SK-N-SH (cell line): ENCODE data around the gene SLC2A1. TPM values are rescaled to one million over a fixed set of nuclear protein-coding genes. Genes with fewer than 3 reads are reported as not detected.

Experiments used
- CTCF ChIA-PET: fragments of 300-600, 350-600 bp; formaldehyde crosslinking; extraction: SDS; loops from one replicate; lab custom pipeline; 2021; lab: Yijun Ruan, JAX
- POLR2A ChIA-PET: fragments of 350-600 bp; sonication (Branson Sonifier 250); formaldehyde crosslinking; extraction: SDS; loops from one replicate; lab custom pipeline; 2020; ENCODE audit warnings: antibody characterized with exemption, inconsistent platforms; lab: Yijun Ruan, JAX
- DNase-seq: peaks from one replicate; pipeline ENCODE4 v3.0.0; 2012
- H2AFZ ChIP-seq: fragments of 200-600 bp; sonication (generic); 2 replicates; pipeline ENCODE4 v1.8.1; 2016; ENCODE audit warnings: antibody characterized with exemption, mild to moderate bottlenecking, low read depth
- H3F3A ChIP-seq: fragments of 200-600 bp; sonication (generic); replicated peaks from 2 replicates; pipeline ENCODE3; 2016; ENCODE audit warnings: antibody characterized with exemption, mild to moderate bottlenecking; ENCODE audit not compliant: insufficient read depth
- H3K27ac ChIP-seq, 2 experiments: fragments of 200-500 bp in 1 of 2; fragments of 200-600 bp in 1 of 2; sonication (Bioruptor generic) in 1 of 2; sonication (generic), shearing (Covaris generic) in 1 of 2; 2 replicates each; pipeline versions ENCODE4 v1.5.1 to v1.6.1; 2014 to 2016; ENCODE audit warnings: low read depth in 2 of 2, inconsistent platforms in 1 of 2, low read length in 1 of 2, mild to moderate bottlenecking in 1 of 2, mixed read lengths in 1 of 2
- H3K27me3 ChIP-seq: fragments of 200-600 bp; sonication (generic), shearing (Covaris generic); 2 replicates; pipeline ENCODE4 v1.6.1; 2016; ENCODE audit warnings: mixed run types; ENCODE audit not compliant: insufficient read depth
- H3K36me3 ChIP-seq, 2 experiments: fragments of 200-500 bp in 1 of 2; fragments of 200-600 bp in 1 of 2; sonication (Bioruptor generic) in 1 of 2; sonication (generic) in 1 of 2; replicated peaks in 1 of 2; 2 replicates each; pipeline versions ENCODE3 to v1.5.1; 2014 to 2016; ENCODE audit warnings: low read length in 1 of 2, mild to moderate bottlenecking in 1 of 2; ENCODE audit not compliant: insufficient read depth in 2 of 2, control insufficient read depth in 1 of 2
- H3K4me1 ChIP-seq, 2 experiments: fragments of 200-500 bp in 1 of 2; fragments of 200-600 bp in 1 of 2; sonication (Bioruptor generic) in 1 of 2; sonication (generic), shearing (Covaris generic) in 1 of 2; 2 replicates each; pipeline versions ENCODE4 v1.5.1 to v1.6.1; 2014 to 2016; ENCODE audit warnings: low read depth in 1 of 2, low read length in 1 of 2, mixed run types in 1 of 2; ENCODE audit not compliant: insufficient read depth in 2 of 2, control insufficient read depth in 1 of 2
- H3K4me2 ChIP-seq: fragments of 200-600 bp; sonication (generic), shearing (Covaris generic); 2 replicates; pipeline ENCODE4 v1.6.1; 2017; ENCODE audit warnings: mixed run types
- H3K4me3 ChIP-seq, 2 experiments: fragments of 200-500 bp in 1 of 2; fragments of 200-600 bp in 1 of 2; sonication (Bioruptor generic) in 1 of 2; sonication (generic), shearing (Covaris generic) in 1 of 2; 2 replicates each; pipeline versions ENCODE4 v1.5.1 to v1.8.1; 2014 to 2016; ENCODE audit warnings: low read depth in 2 of 2, inconsistent platforms in 1 of 2, low read length in 1 of 2, mild to moderate bottlenecking in 1 of 2, mixed read lengths in 1 of 2, moderate library complexity in 1 of 2
- H3K79me2 ChIP-seq: fragments of 200-600 bp; sonication (generic); 2 replicates; pipeline ENCODE4 v1.8.1; 2017; ENCODE audit warnings: mild to moderate bottlenecking; ENCODE audit not compliant: insufficient read depth
- H3K9ac ChIP-seq: fragments of 200-600 bp; sonication (generic); 2 replicates; pipeline ENCODE4 v1.6.1; 2017; ENCODE audit warnings: mixed run types
- H3K9me2 ChIP-seq: fragments of 200-600 bp; sonication (generic); 2 replicates; pipeline ENCODE4 v1.6.1; 2017; ENCODE audit warnings: mixed run types
- H3K9me3 ChIP-seq: fragments of 200-600 bp; sonication (generic); 2 replicates; pipeline ENCODE4 v1.6.1; 2017; ENCODE audit warnings: mixed run types, mild to moderate bottlenecking, moderate library complexity
- H4K20me1 ChIP-seq: fragments of 200-600 bp; sonication (generic); 2 replicates; pipeline ENCODE4 v1.6.1; 2017; ENCODE audit warnings: mild to moderate bottlenecking, mixed run types; ENCODE audit not compliant: insufficient read depth
- CHD2 ChIP-seq: fragments of 150-350 bp; IDR thresholded peaks from 2 replicates; pipeline ENCODE4 v1.6.1; 2018; ENCODE audit warnings: low read length; ENCODE audit not compliant: partially characterized antibody
- ELF1 ChIP-seq: IDR thresholded peaks from 2 replicates; pipeline ENCODE4 v1.4.0; 2012
- FOSL2 ChIP-seq: IDR thresholded peaks from 2 replicates; pipeline ENCODE4 v1.4.0; 2012; ENCODE audit warnings: low read depth, mild to moderate bottlenecking, moderate library complexity, borderline replicate concordance
- GATA2 ChIP-seq: sonication (generic); formaldehyde crosslinking; IDR thresholded peaks from 2 replicates; pipeline ENCODE4 v1.5.0; 2020; ENCODE audit warnings: mild to moderate bottlenecking, missing genetic modification reagents
- IRF3 ChIP-seq: fragments of 150-350 bp; IDR thresholded peaks from 2 replicates; pipeline ENCODE4 v1.6.1; 2016; ENCODE audit warnings: mild to moderate bottlenecking, low read depth, low read length
- JUND ChIP-seq: IDR thresholded peaks from 2 replicates; pipeline ENCODE4 v1.4.0; 2012
- MXI1 ChIP-seq: IDR thresholded peaks from 2 replicates; pipeline ENCODE4 v1.6.1; 2012; ENCODE audit warnings: mild to moderate bottlenecking, low read depth, low read length, improper control_type of control experiment
- PBX3 ChIP-seq: IDR thresholded peaks from 2 replicates; pipeline ENCODE4; 2012
- RCOR1 ChIP-seq: fragments of 150-350 bp; IDR thresholded peaks from 2 replicates; pipeline ENCODE4 v1.6.1; 2017; ENCODE audit warnings: antibody characterized with exemption, low read length
- REST ChIP-seq: IDR thresholded peaks from 2 replicates; pipeline ENCODE4 v1.6.1; 2012; ENCODE audit warnings: mild to moderate bottlenecking, low read depth, low read length, moderate library complexity
- SIN3A ChIP-seq: IDR thresholded peaks from 2 replicates; pipeline ENCODE4 v1.6.1; 2012; ENCODE audit warnings: low read depth, mild to moderate bottlenecking, low read length, moderate library complexity, borderline replicate concordance
- SMC3 ChIP-seq: IDR thresholded peaks from 2 replicates; pipeline ENCODE4 v1.6.1; 2012; ENCODE audit warnings: low read depth, low read length, improper control_type of control experiment
- TCF12 ChIP-seq: IDR thresholded peaks from 2 replicates; pipeline ENCODE4 v1.4.0; 2012
- TEAD4 ChIP-seq: IDR thresholded peaks from 2 replicates; pipeline ENCODE4 v1.4.0; 2012; ENCODE audit warnings: mild to moderate bottlenecking, borderline replicate concordance; ENCODE audit not compliant: insufficient read depth
- USF2 ChIP-seq: fragments of 150-350 bp; IDR thresholded peaks from 2 replicates; pipeline ENCODE4 v1.6.1; 2017; ENCODE audit warnings: antibody characterized with exemption, low read length, low read depth, borderline replicate concordance
- YY1 ChIP-seq: IDR thresholded peaks from 2 replicates; pipeline ENCODE4 v1.4.0; 2012; ENCODE audit warnings: low read depth, mild to moderate bottlenecking
- WGBS: methylation state at CpG from one replicate; pipeline ENCODE4 v1.1.6; 2017; ENCODE audit warnings: low lambda C conversion rate; 5-methylcytosine and 5-hydroxymethylcytosine counted together
- polyA plus RNA-seq, 3 experiments: library from polyadenylated mRNA; depleted of rRNA; stranded (reverse); fragments of >200 nt; gene quantifications; 2 replicates each; pipeline ENCODE4 v1.2.3, GENCODE V29; 2012

SLC2A1 gene
- polyA plus RNA-seq, 1 of the 3 experiments (the other 2 are of a cell fraction): 63.8 TPM

GRCh38 chr1:42955311-42956063 is 3.2 kb downstream of the SLC2A1 start:
- Histone ChIP-seq H3K4me2 (peak overlapping the region; percentile 44), H3K79me2 (peaks cover 82% of the 10 kb centered on the region), H3F3A (peaks cover 9% of the 10 kb centered on the region), H3K4me3 (no peak overlapping the region), H4K20me1 (no peaks in the 10 kb centered on the region), H3K9me3 (no peaks in the 10 kb centered on the region), H3K4me1 (peaks cover 14 to 36% of the 10 kb centered on the region in 2 experiments; a peak in 3 of 4 replicates), H2AFZ (no peak overlapping the region), H3K9ac (no peak overlapping the region), H3K36me3 (peaks cover 10% of the 10 kb centered on the region in 2 experiments), H3K27me3 (no peaks in the 10 kb centered on the region), H3K9me2 (no peaks in the 10 kb centered on the region), H3K27ac (no peak overlapping the region)
- ChIA-PET CTCF (interaction anchor here (1.0 to 4.0 kb wide), 3 partner anchors 11 to 118 kb away, joined by 3 to 33 read pairs (median 5); no protein-coding TSS in a partner anchor), POLR2A (interaction anchor here (1.0 to 1.9 kb wide), 2 partner anchors 19 to 27 kb away, joined by 3 to 4 read pairs; no protein-coding TSS in a partner anchor)
- DNase-seq: no peak
- WGBS: 95% methylated on average over 16 of the region's 16 CpGs
- no peak for TF ChIP-seq USF2
- TF ChIP-seq TEAD4: no peak
- TF ChIP-seq CHD2: no peak
- no peak for TF ChIP-seq MXI1

- ChIA-PET POLR2A (interaction anchor here (1.2 to 1.9 kb wide), 2 partner anchors 29 to 120 kb away, joined by 3 to 4 read pairs; no protein-coding TSS in a partner anchor), CTCF (interaction anchor here (0.6 to 4.0 kb wide), 5 partner anchors 19 to 175 kb away, joined by 3 to 33 read pairs (median 5); no protein-coding TSS in a partner anchor)
- H3K9ac ChIP-seq: no peak overlapping the region
- peak; percentile 40 for DNase-seq
- WGBS: 84% methylated on average over 11 of the region's 13 CpGs
- H3K27me3 ChIP-seq: no peaks in the 10 kb centered on the region
- H3K4me1 ChIP-seq: peaks cover 30 to 46% of the 10 kb centered on the region in 2 experiments
- H2AFZ ChIP-seq: no peak overlapping the region
- H3K79me2 ChIP-seq: peaks cover 98% of the 10 kb centered on the region
- TF ChIP-seq TEAD4: no peak
- TF ChIP-seq MXI1: no peak
- no peak for TF ChIP-seq IRF3
- no peak for TF ChIP-seq JUND
- TF ChIP-seq RCOR1: no peak
- no peak for TF ChIP-seq FOSL2
- no peak for TF ChIP-seq YY1
- TF ChIP-seq TCF12: no peak
- no peak for TF ChIP-seq CHD2
- no peak for TF ChIP-seq REST
- no peak for TF ChIP-seq ELF1
- no peak for TF ChIP-seq SIN3A
- TF ChIP-seq PBX3: no peak
- TF ChIP-seq GATA2 (CRISPR knock-in tag): no peak
- TF ChIP-seq SMC3: no peak
- no peaks in the 10 kb centered on the region for H3K9me2 ChIP-seq
- H3K4me2 ChIP-seq: 0 out of 2 replicates have a peak overlapping the region, but pooled peaks have one; percentile 13
- H3K27ac ChIP-seq: peak overlapping the region in 1 of 2 experiments; percentile 78; a peak in 2 of 4 replicates
- no peaks in the 10 kb centered on the region for H4K20me1 ChIP-seq
- peaks cover 10% of the 10 kb centered on the region in 2 experiments for H3K36me3 ChIP-seq
- H3F3A ChIP-seq: peaks cover 17% of the 10 kb centered on the region
- no peak overlapping the region for H3K4me3 ChIP-seq
- H3K9me3 ChIP-seq: no peaks in the 10 kb centered on the region
Observed at GRCh38 chr1:42953182-42954180, 5.2 kb downstream of the SLC2A1 start.
